NT2/D1 (cell line): ENCODE results near the gene BTLA.
A peak's percentile ranks its signal among the peaks of the same experiment; 100 is the strongest.

Experiments
- DNase-seq: peaks from one replicate; pipeline ENCODE4 v3.0.0-alpha.2; 2011; ENCODE audit warnings: low read depth, low spot score
- H3K27me3 ChIP-seq: 2 replicates; pipeline ENCODE4 v1.6.0; 2011; ENCODE audit warnings: mild to moderate bottlenecking; ENCODE audit not compliant: insufficient read length, insufficient read depth
- H3K36me3 ChIP-seq: 2 replicates; pipeline ENCODE4 v1.6.1; 2011; ENCODE audit warnings: mild to moderate bottlenecking, low read length, mixed read lengths; ENCODE audit not compliant: insufficient read depth, insufficient read length
- H3K4me1 ChIP-seq: 2 replicates; pipeline ENCODE4 v1.5.1; 2011; ENCODE audit not compliant: insufficient read depth, insufficient read length
- H3K4me3 ChIP-seq: 2 replicates; pipeline ENCODE4 v1.5.1; 2011; ENCODE audit warnings: low read depth; ENCODE audit not compliant: insufficient read length
- H3K9ac ChIP-seq: 2 replicates; pipeline ENCODE4 v1.6.0; 2011; ENCODE audit warnings: low read depth; ENCODE audit not compliant: insufficient read length
- H3K9me3 ChIP-seq: 2 replicates; pipeline ENCODE4 v1.5.1; 2011; ENCODE audit warnings: mild to moderate bottlenecking, low read length; ENCODE audit not compliant: insufficient read depth
- SUZ12 ChIP-seq: IDR thresholded peaks from 2 replicates; pipeline ENCODE4 v1.6.1; 2011; ENCODE audit not compliant: insufficient read length, insufficient read depth; ENCODE audit errors: extremely low read depth
- YY1 ChIP-seq: IDR thresholded peaks from 2 replicates; pipeline ENCODE4 v1.6.1; 2011; ENCODE audit not compliant: insufficient read length, insufficient read depth
- ZNF274 ChIP-seq: IDR thresholded peaks from 2 replicates; pipeline ENCODE4 v1.6.1; 2011; ENCODE audit warnings: mild to moderate bottlenecking, low read depth, low read length

The BTLA gene

GRCh38 chr3:112417696-112418318, 81.5 kb downstream of the BTLA start:
- TF ChIP-seq ZNF274, result no peak
- no peak for TF ChIP-seq YY1
- no peak for TF ChIP-seq SUZ12
- Histone ChIP-seq H3K4me3 (no peak overlapping the region), H3K9ac (peak overlapping the region; percentile 1), H3K27me3 (no peaks in the 10 kb centered on the region), H3K36me3 (no peaks in the 10 kb centered on the region), H3K4me1 (no peaks in the 10 kb centered on the region), H3K9me3 (no peaks in the 10 kb centered on the region)
- DNase-seq, result no peak

DNA sequence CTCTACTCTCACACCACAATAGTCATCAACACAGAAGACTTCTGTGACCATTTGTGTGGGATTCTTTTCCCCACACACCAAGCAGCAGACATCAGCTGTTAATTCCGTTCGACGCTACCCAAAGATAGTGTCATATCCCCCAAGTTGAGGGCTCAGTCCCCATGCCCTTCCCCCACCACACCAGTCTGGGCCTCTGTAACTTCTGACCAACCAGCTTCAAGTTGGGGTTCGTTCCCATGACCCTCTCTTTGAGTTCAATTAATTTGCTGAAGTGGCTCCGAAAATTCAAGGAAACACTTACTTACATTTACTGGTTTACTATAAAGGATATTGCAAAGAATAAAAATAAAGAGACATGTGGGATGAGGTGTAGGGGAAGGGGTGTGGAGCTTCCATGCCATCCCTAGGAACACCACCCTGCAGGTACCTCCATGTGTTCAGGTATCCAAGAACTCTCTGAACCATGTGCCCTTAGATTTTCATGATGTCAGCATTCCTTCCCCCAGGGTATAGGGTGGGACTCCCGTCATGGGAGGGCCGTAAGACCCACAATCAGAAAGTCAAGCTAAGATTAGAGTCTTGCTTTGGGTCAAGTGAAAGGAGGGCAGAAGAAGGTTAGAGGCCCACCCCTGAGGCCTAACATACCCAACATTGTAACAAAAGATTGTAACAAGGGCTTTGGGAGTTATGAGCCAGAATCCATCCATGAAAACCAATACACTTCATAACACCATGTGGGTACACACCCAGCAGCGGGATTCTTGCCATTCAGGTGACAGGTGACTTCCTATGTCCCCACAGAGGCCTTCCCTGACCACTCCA, 82.7 kb downstream of the BTLA start:
- Histone ChIP-seq H3K9ac (no peak overlapping the region), H3K9me3 (0 out of 2 replicates have a peak, but pooled peaks cover 2% of the 10 kb centered on the region), H3K27me3 (no peaks in the 10 kb centered on the region), H3K36me3 (no peaks in the 10 kb centered on the region), H3K4me1 (no peaks in the 10 kb centered on the region), H3K4me3 (no peak overlapping the region)
- no peak for DNase-seq
- TF ChIP-seq YY1 (no peak), SUZ12 (no peak), ZNF274 (no peak)

DNA sequence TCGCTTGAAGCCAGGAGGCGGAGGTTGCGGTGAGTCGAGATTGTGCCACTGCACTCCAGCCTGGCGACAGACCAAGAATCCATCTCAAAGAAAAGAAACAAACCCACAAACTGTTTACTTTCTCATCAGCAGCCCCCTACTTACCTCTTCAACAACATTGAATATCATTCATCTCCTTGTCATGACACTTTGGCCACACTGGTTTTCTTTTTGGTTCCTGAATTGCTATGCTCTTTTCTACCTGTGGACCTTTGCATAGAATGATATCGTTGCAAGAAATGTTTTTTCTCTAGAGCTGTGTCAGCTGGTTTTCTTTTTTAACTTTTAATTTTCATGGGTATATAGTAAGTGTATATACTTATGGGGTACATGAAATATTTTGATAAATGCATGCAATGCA, 83.9 kb downstream of the BTLA start:
- Histone ChIP-seq H3K4me3 (no peak overlapping the region), H3K9me3 (0 out of 2 replicates have a peak, but pooled peaks cover 5% of the 10 kb centered on the region), H3K4me1 (no peaks in the 10 kb centered on the region), H3K27me3 (no peaks in the 10 kb centered on the region), H3K9ac (no peak overlapping the region), H3K36me3 (no peaks in the 10 kb centered on the region)
- TF ChIP-seq SUZ12 (no peak), ZNF274 (no peak), YY1 (no peak)
- no peak for DNase-seq
